Endodermal cell (in vitro differentiated cells): ENCODE measurements around the gene NNMT. TPM values are rescaled to one million over a fixed set of nuclear protein-coding genes. Genes with fewer than 3 reads are reported as not detected.

Experiments
- DNase-seq: peaks from one replicate; pipeline ENCODE4 v3.0.0-alpha.2; 2017
- H3K27ac ChIP-seq: 2 replicates; pipeline ENCODE4 v1.5.1; 2013; ENCODE audit warnings: mild to moderate bottlenecking, low read depth, low read length, moderate library complexity
- H3K27me3 ChIP-seq: 2 replicates; pipeline ENCODE4 v1.6.1; 2013; ENCODE audit warnings: mild to moderate bottlenecking, low read length, moderate library complexity; ENCODE audit not compliant: insufficient read depth, control insufficient read depth, poor library complexity, severe bottlenecking
- H3K36me3 ChIP-seq: 2 replicates; pipeline ENCODE4 v1.7.0; 2013; ENCODE audit warnings: mild to moderate bottlenecking, low read length, moderate library complexity; ENCODE audit not compliant: control insufficient read depth, insufficient read depth
- H3K4me1 ChIP-seq: one replicate; pipeline ENCODE4 v1.7.0; 2013; ENCODE audit warnings: low read length; ENCODE audit not compliant: control insufficient read depth, insufficient read depth
- H3K4me3 ChIP-seq: 2 replicates; pipeline ENCODE4 v1.5.1; 2013; ENCODE audit warnings: mild to moderate bottlenecking, low read length, moderate library complexity
- H3K9ac ChIP-seq: 2 replicates; pipeline ENCODE4 v1.6.1; 2013; ENCODE audit warnings: mild to moderate bottlenecking, low read length, moderate library complexity; ENCODE audit not compliant: poor library complexity, severe bottlenecking; ENCODE audit errors: extremely low read depth
- H3K9me3 ChIP-seq: 2 replicates; pipeline ENCODE4 v1.6.1; 2013; ENCODE audit warnings: mild to moderate bottlenecking, low read length, moderate library complexity; ENCODE audit not compliant: control insufficient read depth
- H3K27ac Mint-ChIP-seq: 2 replicates; pipeline ENCODE4 v1.8.0; 2020; ENCODE audit warnings: mixed read lengths
- H3K27me3 Mint-ChIP-seq: 2 replicates; pipeline ENCODE4 v1.8.0; 2021; ENCODE audit warnings: mild to moderate bottlenecking, mixed read lengths; ENCODE audit not compliant: insufficient read depth
- H3K36me3 Mint-ChIP-seq: 2 replicates; pipeline ENCODE4 v1.8.0; 2020; ENCODE audit warnings: low read depth, mixed read lengths
- H3K4me1 Mint-ChIP-seq: 2 replicates; pipeline ENCODE4 v1.8.0; 2020; ENCODE audit warnings: mixed read lengths
- H3K4me3 Mint-ChIP-seq: 2 replicates; pipeline ENCODE4 v1.8.0; 2020; ENCODE audit warnings: mild to moderate bottlenecking, moderate library complexity, mixed read lengths
- H3K9me3 Mint-ChIP-seq: 2 replicates; pipeline ENCODE4 v1.8.0; 2020; ENCODE audit warnings: mild to moderate bottlenecking, mixed read lengths
- WGBS, 2 experiments: methylation state at CpG; one replicate each; pipeline versions ENCODE4 v1.1.5 to v1.1.7; 2013; ENCODE audit warnings: missing lambda C conversion rate in 2 of 2, mixed read lengths in 1 of 2; ENCODE audit not compliant: insufficient coverage in 1 of 2, insufficient read length in 1 of 2; 5-methylcytosine and 5-hydroxymethylcytosine counted together
- total RNA-seq, 2 donors: library from RNA; stranded (reverse); fragmentation: NEBNext Ultra II Directional in 1 of 2; extraction: Animal tissue kit (Norgen Biotek cat#: 25700) in 1 of 2; gene quantifications; 2 replicates in 1 of 2; 3 replicates in 1 of 2; pipeline ENCODE4 v1.2.1, GENCODE V29; 2021
- TF ChIP-seq, protein P1 (sequence below): fragments of 200-600 bp; sonication (generic); conservative IDR thresholded peaks from 2 replicates; pipeline ENCODE4 v1.5.0; 2021; ENCODE audit warnings: antibody characterized with exemption, mild to moderate bottlenecking

Gene NNMT
- total RNA-seq, 2 donors from 2014 or later: not detected

DNA sequence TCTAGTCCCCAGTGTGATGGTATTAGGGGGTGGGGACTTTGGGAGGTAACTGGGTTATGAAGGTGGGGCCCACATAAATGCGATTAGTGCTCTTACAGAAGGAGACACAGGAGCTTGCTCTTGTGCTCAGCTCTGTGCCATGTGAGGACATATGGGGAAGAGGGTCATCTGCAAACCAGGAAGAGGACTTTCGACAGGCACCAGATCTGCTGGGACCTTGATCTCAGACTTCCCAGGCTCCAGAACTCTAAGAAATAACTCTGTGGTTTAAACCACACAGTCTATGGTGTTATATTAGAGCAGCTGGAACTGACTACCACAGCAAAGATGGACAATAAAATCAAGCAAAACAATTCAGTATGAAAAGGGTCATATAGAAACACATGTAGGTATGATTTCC, 26.7 kb downstream of the NNMT start:
- TF ChIP-seq, protein P1, sequence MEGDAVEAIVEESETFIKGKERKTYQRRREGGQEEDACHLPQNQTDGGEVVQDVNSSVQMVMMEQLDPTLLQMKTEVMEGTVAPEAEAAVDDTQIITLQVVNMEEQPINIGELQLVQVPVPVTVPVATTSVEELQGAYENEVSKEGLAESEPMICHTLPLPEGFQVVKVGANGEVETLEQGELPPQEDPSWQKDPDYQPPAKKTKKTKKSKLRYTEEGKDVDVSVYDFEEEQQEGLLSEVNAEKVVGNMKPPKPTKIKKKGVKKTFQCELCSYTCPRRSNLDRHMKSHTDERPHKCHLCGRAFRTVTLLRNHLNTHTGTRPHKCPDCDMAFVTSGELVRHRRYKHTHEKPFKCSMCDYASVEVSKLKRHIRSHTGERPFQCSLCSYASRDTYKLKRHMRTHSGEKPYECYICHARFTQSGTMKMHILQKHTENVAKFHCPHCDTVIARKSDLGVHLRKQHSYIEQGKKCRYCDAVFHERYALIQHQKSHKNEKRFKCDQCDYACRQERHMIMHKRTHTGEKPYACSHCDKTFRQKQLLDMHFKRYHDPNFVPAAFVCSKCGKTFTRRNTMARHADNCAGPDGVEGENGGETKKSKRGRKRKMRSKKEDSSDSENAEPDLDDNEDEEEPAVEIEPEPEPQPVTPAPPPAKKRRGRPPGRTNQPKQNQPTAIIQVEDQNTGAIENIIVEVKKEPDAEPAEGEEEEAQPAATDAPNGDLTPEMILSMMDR: no peak
- Mint-ChIP-seq H3K4me1 (peaks cover 5% of the 10 kb centered on the region), H3K9me3 (peaks cover 4% of the 10 kb centered on the region), H3K4me3 (no peak overlapping the region), H3K27ac (no peak overlapping the region), H3K27me3 (no peaks in the 10 kb centered on the region), H3K36me3 (no peaks in the 10 kb centered on the region)
- Histone ChIP-seq H3K4me1 (no peaks in the 10 kb centered on the region), H3K27ac (no peak overlapping the region), H3K4me3 (no peak overlapping the region), H3K27me3 (no peaks in the 10 kb centered on the region), H3K9me3 (no peaks in the 10 kb centered on the region), H3K36me3 (no peaks in the 10 kb centered on the region), H3K9ac (no peak overlapping the region)
- WGBS, 2 experiments: 87 to 100% methylated on average over 1 to 2 of the region's 2 CpGs
- no peak for DNase-seq

DNA sequence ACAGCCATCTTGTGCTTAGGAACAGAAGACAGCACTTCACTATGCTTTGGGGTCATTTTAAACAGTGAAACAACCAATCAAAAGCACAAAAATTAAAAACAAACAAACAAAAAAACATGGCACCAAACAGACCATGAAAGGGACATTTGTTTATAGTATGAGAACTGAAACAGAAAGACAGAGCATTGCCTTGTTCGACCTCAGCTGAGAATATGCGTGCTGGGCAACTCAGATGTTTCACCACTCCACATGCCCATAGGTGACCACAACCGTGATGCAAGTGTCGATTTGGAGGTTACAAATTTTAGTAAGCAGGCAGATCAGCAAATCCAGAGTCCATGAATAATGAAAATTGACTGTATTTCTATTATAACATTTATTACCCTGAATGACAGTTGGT, 30.0 kb downstream of the NNMT start:
- no peak overlapping the region for H3K9ac ChIP-seq
- TF ChIP-seq, protein P1: no peak
- 85 to 93% methylated on average over 2 to 4 of the region's 4 CpGs for WGBS, 2 experiments
- no peaks in the 10 kb centered on the region for H3K4me1 ChIP-seq
- Mint-ChIP-seq H3K4me3 (no peak overlapping the region), H3K27ac (no peak overlapping the region), H3K27me3 (no peaks in the 10 kb centered on the region), H3K9me3 (peaks cover 18% of the 10 kb centered on the region), H3K4me1 (no peaks in the 10 kb centered on the region), H3K36me3 (no peaks in the 10 kb centered on the region)
- H3K27ac ChIP-seq: no peak overlapping the region
- H3K27me3 ChIP-seq: no peaks in the 10 kb centered on the region
- H3K4me3 ChIP-seq: no peak overlapping the region
- H3K9me3 ChIP-seq: peaks cover 9% of the 10 kb centered on the region
- no peak for DNase-seq
- no peaks in the 10 kb centered on the region for H3K36me3 ChIP-seq

DNA sequence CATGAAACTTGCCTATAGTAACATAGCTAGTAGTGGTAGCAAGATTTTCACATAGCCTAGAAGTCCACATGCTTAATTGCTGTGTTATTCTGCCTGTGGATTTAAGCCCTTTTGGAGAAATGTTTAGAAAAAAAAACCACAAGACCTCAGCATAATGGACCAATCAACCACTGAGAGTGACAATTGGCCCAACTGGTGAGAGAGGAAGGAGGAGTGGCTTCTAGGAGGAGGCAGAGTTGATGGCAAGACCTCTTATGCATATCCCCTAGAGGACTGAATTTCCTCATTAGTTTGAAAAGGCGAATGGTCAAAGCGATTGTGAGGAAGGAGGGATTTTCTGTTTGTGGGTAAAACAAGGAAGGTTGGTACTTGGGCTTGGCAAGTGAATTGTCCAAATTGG, 30.6 kb downstream of the NNMT start:
- Mint-ChIP-seq H3K36me3 (no peaks in the 10 kb centered on the region), H3K4me1 (no peaks in the 10 kb centered on the region), H3K27ac (no peak overlapping the region), H3K9me3 (peaks cover 19% of the 10 kb centered on the region), H3K4me3 (no peak overlapping the region), H3K27me3 (no peaks in the 10 kb centered on the region)
- H3K9ac ChIP-seq: no peak overlapping the region
- no peak overlapping the region for H3K27ac ChIP-seq
- H3K4me1 ChIP-seq: no peaks in the 10 kb centered on the region
- no peak for DNase-seq
- TF ChIP-seq, protein P1: no peak
- H3K9me3 ChIP-seq: peaks cover 9% of the 10 kb centered on the region
- no peak overlapping the region for H3K4me3 ChIP-seq
- WGBS, 2 experiments: 95% methylated on average over 2 of the region's 2 CpGs; no CpG with 5 or more reads in 1 of the 2 experiments
- no peaks in the 10 kb centered on the region for H3K27me3 ChIP-seq
- H3K36me3 ChIP-seq: no peaks in the 10 kb centered on the region
